ENCODE data around the gene CAMK2A. TPM values are rescaled to one million over a fixed set of nuclear protein-coding genes. Genes with fewer than 3 reads are reported as not detected.

CAMK2A gene
- polyA plus RNA-seq, 2 of the 4 experiments (the other 2 are of a cell fraction): 0.09 to 0.93 TPM

DNA sequence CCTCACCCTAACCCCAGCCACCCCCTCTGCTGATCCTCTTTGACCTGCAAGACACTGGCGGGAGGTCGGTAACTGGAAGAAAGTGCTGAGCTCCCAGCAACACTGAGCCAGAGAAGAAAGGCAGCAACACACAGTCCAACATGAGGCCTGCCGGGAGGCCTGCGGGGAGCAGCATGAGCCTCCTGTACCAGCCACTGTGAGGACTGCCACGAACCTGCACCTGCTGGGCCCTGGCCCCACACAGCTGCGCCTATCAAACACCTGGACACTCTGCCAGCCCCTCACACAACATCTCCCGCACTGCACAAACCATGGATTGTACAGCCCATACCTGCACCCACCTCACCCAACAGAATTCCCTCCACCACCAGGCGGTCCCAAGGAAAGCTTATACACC lies 18.3 kb downstream of the CAMK2A start:
- H3K27ac ChIP-seq: peak overlapping the region in 1 of 2 experiments; percentile 65; a peak in 3 of 6 replicates
- POLR2A ChIA-PET: no interaction called here
- TF ChIP-seq BHLHE40 (IDR thresholded peaks at IDR 0.05; ENCODE audit: low read depth, low read length): no peak
- TF ChIP-seq, protein P1, sequence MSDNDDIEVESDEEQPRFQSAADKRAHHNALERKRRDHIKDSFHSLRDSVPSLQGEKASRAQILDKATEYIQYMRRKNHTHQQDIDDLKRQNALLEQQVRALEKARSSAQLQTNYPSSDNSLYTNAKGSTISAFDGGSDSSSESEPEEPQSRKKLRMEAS (IDR thresholded peaks at IDR 0.05): 0 out of 2 replicates have a peak, but pooled peaks have one; percentile 0
- no peak overlapping the region for H3K4me2 ChIP-seq
- no peak for DNase-seq (ENCODE audit: low read depth in 1 of 2, low spot score in 1 of 2)
- H3K4me1 ChIP-seq: peaks cover 20% of the 10 kb centered on the region; the same call in 2 of the 3 replicates
- no peak overlapping the region for H3K4me3 ChIP-seq
- CTCF ChIA-PET: interaction anchor here (1.5 to 8.2 kb wide), 5 partner anchors 17 to 162 kb away, joined by 4 to 155 read pairs (median 9); partner anchors contain the start of gene TCOF1
- FAIRE-seq: no peak
- ATAC-seq: peak in 1 of 2 experiments; percentile 7; a peak in 1 of 6 replicates
- WGBS (ENCODE audit: missing lambda C conversion rate): 92% methylated on average over 8 of the region's 8 CpGs
- H3K9me3 ChIP-seq: no peaks in the 10 kb centered on the region

DNA sequence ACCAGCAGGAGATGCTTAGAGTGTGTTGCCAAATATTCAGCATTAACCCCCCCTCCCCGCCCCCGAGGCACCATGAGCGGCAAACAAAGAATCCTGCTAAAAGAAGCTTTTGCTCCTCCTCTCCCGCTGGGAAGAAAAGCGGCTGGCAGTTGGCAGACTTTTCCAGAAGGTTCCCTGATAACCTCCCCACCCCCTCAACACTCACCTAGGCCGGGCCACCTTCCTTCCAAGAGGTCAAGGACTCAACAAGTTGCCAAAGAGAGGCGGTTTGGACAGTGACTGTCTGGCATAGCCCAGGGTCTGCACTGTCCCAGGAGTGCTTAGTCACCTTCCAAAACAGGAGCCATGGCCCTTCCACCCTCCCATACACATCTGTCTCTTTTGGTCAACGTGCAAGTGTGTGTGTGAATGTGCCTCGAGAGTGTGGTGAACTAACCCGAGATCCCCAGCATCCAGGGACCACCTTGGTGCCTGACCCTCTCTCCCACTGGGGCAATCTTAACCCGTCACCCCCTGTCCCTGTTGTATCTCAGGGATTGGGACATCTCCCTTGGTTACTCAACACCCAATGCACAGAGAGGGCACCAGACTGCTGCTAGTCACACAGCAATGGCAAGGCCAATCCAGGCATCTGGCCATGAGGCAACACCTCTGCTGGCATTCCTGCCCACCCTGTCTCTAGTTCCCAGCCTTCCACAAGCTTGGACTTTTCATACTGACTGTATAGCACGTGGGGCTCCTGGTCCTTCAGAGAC lies 18.9 kb downstream of the CAMK2A start:
- POLR2A ChIA-PET: no interaction called here

DNA sequence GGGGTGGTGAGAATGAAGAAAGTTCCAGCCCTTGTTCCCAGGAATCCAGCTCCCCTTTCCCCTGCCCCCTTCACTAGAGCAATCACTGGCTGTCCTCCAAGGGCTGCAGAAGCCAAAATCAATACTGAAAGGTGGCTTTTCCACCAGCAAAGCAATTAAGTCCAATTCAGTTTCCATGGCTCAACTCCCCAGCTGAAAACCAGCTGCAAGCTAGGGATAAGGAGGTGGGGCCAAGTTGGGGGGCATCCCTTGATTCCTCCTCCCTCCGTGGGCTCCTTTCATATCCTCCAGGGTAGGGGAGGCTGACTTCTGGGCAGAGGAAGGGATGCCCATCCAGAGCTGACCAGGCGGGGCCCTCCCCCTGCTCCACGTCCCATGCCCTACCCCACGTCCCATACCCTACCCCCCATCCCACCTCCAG lies 22.7 kb downstream of the CAMK2A start:
- Histone ChIP-seq H3K4me3 (no peak overlapping the region), H3K4me1 (peaks cover 51% of the 10 kb centered on the region), H3K4me2 (no peak overlapping the region), H3K27ac (peak overlapping the region in 1 of 2 experiments; percentile 67; a peak in 3 of 6 replicates), H3K9me3 (no peaks in the 10 kb centered on the region)
- FAIRE-seq (no peak), DNase-seq (ENCODE audit: low read depth in 1 of 2, low spot score in 1 of 2) (no peak), ATAC-seq (no peak)
- POLR2A ChIA-PET: no interaction called here
- 90% methylated on average over 2 of the region's 4 CpGs for WGBS (ENCODE audit: missing lambda C conversion rate)
- TF ChIP-seq, protein P2, sequence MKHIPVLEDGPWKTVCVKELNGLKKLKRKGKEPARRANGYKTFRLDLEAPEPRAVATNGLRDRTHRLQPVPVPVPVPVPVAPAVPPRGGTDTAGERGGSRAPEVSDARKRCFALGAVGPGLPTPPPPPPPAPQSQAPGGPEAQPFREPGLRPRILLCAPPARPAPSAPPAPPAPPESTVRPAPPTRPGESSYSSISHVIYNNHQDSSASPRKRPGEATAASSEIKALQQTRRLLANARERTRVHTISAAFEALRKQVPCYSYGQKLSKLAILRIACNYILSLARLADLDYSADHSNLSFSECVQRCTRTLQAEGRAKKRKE (CRISPR knock-in tag; IDR thresholded peaks at IDR 0.05; ENCODE audit: low read depth): no peak
- TF ChIP-seq RCOR1 (IDR thresholded peaks at IDR 0.05; ENCODE audit: low read depth, low read length) (no peak), EHMT2 (IDR thresholded peaks at IDR 0.05; ENCODE audit: low read depth) (no peak), RFX5 (IDR thresholded peaks at IDR 0.05) (no peak), MAZ (IDR thresholded peaks at IDR 0.05; ENCODE audit: borderline replicate concordance, low read depth, low read length) (no peak), KDM5A (IDR thresholded peaks at IDR 0.05) (no peak), ESRRA (IDR thresholded peaks at IDR 0.05; ENCODE audit: borderline replicate concordance, low read length) (no peak), KDM1A (IDR thresholded peaks at IDR 0.05; ENCODE audit: low read depth) (no peak), EP300 (IDR thresholded peaks at IDR 0.05) (no peak)
- TF ChIP-seq, protein P3, sequence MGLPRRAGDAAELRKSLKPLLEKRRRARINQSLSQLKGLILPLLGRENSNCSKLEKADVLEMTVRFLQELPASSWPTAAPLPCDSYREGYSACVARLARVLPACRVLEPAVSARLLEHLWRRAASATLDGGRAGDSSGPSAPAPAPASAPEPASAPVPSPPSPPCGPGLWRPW (IDR thresholded peaks at IDR 0.05): no peak
- TF ChIP-seq, protein P4, sequence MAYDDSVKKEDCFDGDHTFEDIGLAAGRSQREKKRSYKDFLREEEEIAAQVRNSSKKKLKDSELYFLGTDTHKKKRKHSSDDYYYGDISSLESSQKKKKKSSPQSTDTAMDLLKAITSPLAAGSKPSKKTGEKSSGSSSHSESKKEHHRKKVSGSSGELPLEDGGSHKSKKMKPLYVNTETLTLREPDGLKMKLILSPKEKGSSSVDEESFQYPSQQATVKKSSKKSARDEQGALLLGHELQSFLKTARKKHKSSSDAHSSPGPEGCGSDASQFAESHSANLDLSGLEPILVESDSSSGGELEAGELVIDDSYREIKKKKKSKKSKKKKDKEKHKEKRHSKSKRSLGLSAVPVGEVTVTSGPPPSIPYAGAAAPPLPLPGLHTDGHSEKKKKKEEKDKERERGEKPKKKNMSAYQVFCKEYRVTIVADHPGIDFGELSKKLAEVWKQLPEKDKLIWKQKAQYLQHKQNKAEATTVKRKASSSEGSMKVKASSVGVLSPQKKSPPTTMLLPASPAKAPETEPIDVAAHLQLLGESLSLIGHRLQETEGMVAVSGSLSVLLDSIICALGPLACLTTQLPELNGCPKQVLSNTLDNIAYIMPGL (CRISPR knock-in tag; IDR thresholded peaks at IDR 0.05; ENCODE audit: borderline replicate concordance): no peak
- CTCF ChIA-PET: interaction anchor here (1.3 to 8.2 kb wide), 5 partner anchors 8 to 95 kb away, joined by 3 to 155 read pairs (median 4); partner anchors contain the start of gene ARSI

More for the DNA sequence above, 18.9 kb downstream of the CAMK2A start:
- H3K4me1 ChIP-seq: peaks cover 20% of the 10 kb centered on the region; the same call in 2 of the 3 replicates
- no peak overlapping the region for H3K4me3 ChIP-seq
- FAIRE-seq: no peak
- 53% methylated on average over 12 of the region's 12 CpGs for WGBS (ENCODE audit: missing lambda C conversion rate)
- no peak for ATAC-seq
- 0 out of 3 replicates have a peak overlapping the region, but pooled peaks have one; percentile 13 for H3K4me2 ChIP-seq
- H3K9me3 ChIP-seq: no peaks in the 10 kb centered on the region
- peak; percentile 54 for TF ChIP-seq ZFP36 (IDR thresholded peaks at IDR 0.05; ENCODE audit: borderline replicate concordance, partially characterized antibody)
- TF ChIP-seq, protein P1 (IDR thresholded peaks at IDR 0.05): 0 out of 2 replicates have a peak, but pooled peaks have one; percentile 19
- TF ChIP-seq EHMT2 (IDR thresholded peaks at IDR 0.05; ENCODE audit: low read depth): no peak
- H3K27ac ChIP-seq: peak overlapping the region in 1 of 2 experiments; percentile 65; a peak in 3 of 6 replicates
- no peak for DNase-seq (ENCODE audit: low read depth in 1 of 2, low spot score in 1 of 2)
- CTCF ChIA-PET: interaction anchor here (0.5 to 8.2 kb wide), 6 partner anchors 49 to 163 kb away, joined by 3 to 155 read pairs (median 6); no protein-coding TSS in a partner anchor

Data from A549 (cell line).